ENCODE data around the gene MEAF6. TPM values are rescaled to one million over a fixed set of nuclear protein-coding genes. Genes with fewer than 3 reads are reported as not detected.
"Not testable (repeated sequence)": the region's sequence is repeated elsewhere in the genome, so short reads cannot be mapped to it uniquely, and the experiment has no call there.

Gene MEAF6
- total and polyA plus RNA-seq, 4 experiments from 2014 or later: 97.9 to 221 (median 115) TPM

DNA sequence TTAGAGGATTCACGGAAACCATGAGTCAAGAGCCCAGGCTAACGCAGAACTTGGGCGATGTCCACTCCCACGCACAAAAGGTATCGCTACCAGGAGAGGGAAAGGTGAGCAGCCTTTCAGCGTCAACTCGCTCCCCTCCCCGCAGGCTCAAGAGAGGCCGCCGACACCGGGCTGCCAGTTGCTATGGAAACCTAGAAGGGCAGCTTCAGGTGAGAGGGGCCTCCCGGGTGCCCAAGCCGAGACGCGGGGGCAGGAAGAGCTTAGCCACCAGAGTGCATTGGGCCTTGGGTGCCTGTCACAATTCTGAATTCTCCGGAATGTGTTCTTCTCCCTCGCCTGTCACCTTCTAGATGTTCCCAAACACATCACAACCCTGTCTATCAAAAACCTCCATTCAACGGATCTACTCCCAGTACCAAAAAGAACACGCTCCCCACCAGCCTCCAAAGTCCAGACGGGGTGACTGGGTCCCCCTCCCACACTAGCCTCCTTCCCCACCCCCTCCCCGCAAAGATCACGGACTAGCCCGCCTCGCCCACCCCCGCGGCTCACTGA lies 694 bp downstream of the MEAF6 start:
- Histone ChIP-seq H3K27me3 (ENCODE audit: insufficient read depth, low read length) (no peaks in the 10 kb centered on the region), H3K9me3 (ENCODE audit: control insufficient read depth in 1 of 2, low read length in 2 of 2) (no peaks in the 10 kb centered on the region), H3K27ac (ENCODE audit: low read depth, low read length) (peak overlapping the region; percentile 82), H3K4me1 (ENCODE audit: insufficient read depth, low read length) (peaks cover 34% of the 10 kb centered on the region), H3K4me3 (ENCODE audit: low read length in 2 of 2) (peak overlapping the region; percentile 57 to 74), H3K36me3 (ENCODE audit: insufficient read depth, low read length) (peaks cover 7% of the 10 kb centered on the region)
- no peaks in the 10 kb centered on the region for H3K27me3 Mint-ChIP-seq
- ChIA-PET CTCF (ENCODE audit: partially characterized antibody) (interaction anchor here (0.8 to 3.6 kb wide), 16 partner anchors 11 to 346 kb away, joined by 3 to 20 read pairs (median 10); partner anchors contain the start of genes MTF1 and SNIP1), POLR2A (ENCODE audit: partially characterized antibody) (interaction anchor here (1.1 to 5.0 kb wide), 17 partner anchors 11 to 418 kb away, joined by 3 to 131 read pairs (median 5); partner anchors contain the start of genes C1orf122, CDCA8, GNL2 and MTF1)
- H3K4me3 Mint-ChIP-seq: peak overlapping the region; percentile 95 to 99 (median 98)
- peaks cover 19 to 34% of the 10 kb centered on the region in 2 donors for H3K36me3 Mint-ChIP-seq
- H3K27ac Mint-ChIP-seq: peak overlapping the region; percentile 93 to 98 (median 97)
- peaks cover 31 to 48% (median 39%) of the 10 kb centered on the region in 4 donors for H3K4me1 Mint-ChIP-seq
- intact Hi-C loops (cut with micrococcal nuclease): loop anchor here (1.0 to 2.0 kb wide), 5 partner anchors 40 to 168 kb away; partner anchors contain the start of genes GNL2, SNIP1 and ZC3H12A
- peak; percentile 26 to 68 (median 33) for DNase-seq
- peaks cover 0 to 3% (median 0%) of the 10 kb centered on the region in 8 donors for H3K9me3 Mint-ChIP-seq

DNA sequence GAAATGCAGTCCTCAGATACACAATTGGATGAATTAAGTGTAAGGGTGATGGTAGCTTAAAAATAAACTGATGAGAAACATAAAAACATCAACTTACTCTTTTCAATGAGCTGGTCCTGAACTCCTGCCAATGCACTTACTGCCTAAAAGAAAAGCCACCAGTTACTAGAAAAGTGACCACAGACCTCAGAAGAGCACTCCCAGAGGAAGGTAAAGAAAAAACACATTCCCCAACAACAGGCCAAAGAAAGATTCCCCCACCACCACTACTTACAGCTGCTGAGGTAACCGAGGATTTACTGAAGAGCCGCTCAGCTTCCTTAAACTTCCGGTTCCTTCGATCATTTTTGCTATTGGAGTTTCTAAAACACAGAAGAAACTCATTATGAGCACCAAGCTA lies 5.4 kb downstream of the MEAF6 start:
- ChIA-PET POLR2A (ENCODE audit: partially characterized antibody) (interaction anchor here (0.9 to 1.2 kb wide), 2 partner anchors 31 to 34 kb away, joined by 3 to 4 read pairs; no protein-coding TSS in a partner anchor), CTCF (ENCODE audit: partially characterized antibody) (interaction anchor here (0.9 to 2.2 kb wide), 6 partner anchors 19 to 173 kb away, joined by 3 to 6 read pairs (median 4); no protein-coding TSS in a partner anchor)
- Mint-ChIP-seq H3K36me3 (peaks cover 39 to 52% of the 10 kb centered on the region in 2 donors), H3K4me3 (no peak overlapping the region), H3K9me3 (peaks cover 0 to 4% (median 0%) of the 10 kb centered on the region in 8 donors), H3K4me1 (peaks cover 31 to 47% (median 35%) of the 10 kb centered on the region in 4 donors), H3K27me3 (no peaks in the 10 kb centered on the region), H3K27ac (peak overlapping the region in 5 of 7 donors; percentile 1 to 86 (median 24))
- Histone ChIP-seq H3K27me3 (ENCODE audit: insufficient read depth, low read length) (no peaks in the 10 kb centered on the region), H3K4me3 (ENCODE audit: low read length in 2 of 2) (no peak overlapping the region), H3K4me1 (ENCODE audit: insufficient read depth, low read length) (peaks cover 26% of the 10 kb centered on the region), H3K27ac (ENCODE audit: low read depth, low read length) (no peak overlapping the region), H3K9me3 (ENCODE audit: control insufficient read depth in 1 of 2, low read length in 2 of 2) (no peaks in the 10 kb centered on the region), H3K36me3 (ENCODE audit: insufficient read depth, low read length) (peaks cover 30% of the 10 kb centered on the region)
- no peak for DNase-seq
- intact Hi-C loops (cut with micrococcal nuclease): no loop called here

DNA sequence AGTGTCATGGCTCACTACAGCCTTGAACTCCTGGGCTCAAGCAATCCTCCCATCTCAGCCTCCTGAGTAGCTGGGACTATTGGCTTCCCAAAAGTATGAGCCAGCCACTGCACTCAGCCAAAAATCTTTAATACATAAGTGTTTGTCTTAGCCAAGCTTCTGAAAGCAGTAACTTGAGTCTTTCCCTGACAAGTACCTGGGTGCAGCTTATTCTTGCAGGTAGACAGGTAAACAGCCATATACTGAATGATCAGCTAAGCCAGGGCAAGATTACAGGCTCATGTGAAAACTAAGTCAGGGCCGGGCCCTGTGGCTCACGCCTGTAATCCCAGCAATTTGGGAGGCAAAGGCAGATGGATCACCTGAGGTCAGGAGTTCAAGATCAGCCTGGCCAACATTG lies 7.8 kb downstream of the MEAF6 start:
- H3K4me1 ChIP-seq (ENCODE audit: insufficient read depth, low read length): peaks cover 7% of the 10 kb centered on the region
- POLR2A ChIA-PET (ENCODE audit: partially characterized antibody): interaction anchor here (0.6 kb wide), 1 partner anchor 28 kb away, joined by 3 read pairs; no protein-coding TSS in a partner anchor
- Mint-ChIP-seq H3K36me3 (peaks cover 41 to 49% of the 10 kb centered on the region in 2 donors), H3K9me3 (peaks cover 0 to 4% (median 0%) of the 10 kb centered on the region in 8 donors), H3K27me3 (no peaks in the 10 kb centered on the region), H3K4me1 (peaks cover 20 to 27% (median 20%) of the 10 kb centered on the region in 4 donors), H3K4me3 (no peak overlapping the region), H3K27ac (no peak overlapping the region)
- no peak for DNase-seq
- peaks cover 38% of the 10 kb centered on the region for H3K36me3 ChIP-seq (ENCODE audit: insufficient read depth, low read length)
- intact Hi-C loops (cut with micrococcal nuclease): no loop called here
- no peaks in the 10 kb centered on the region for H3K27me3 ChIP-seq (ENCODE audit: insufficient read depth, low read length)
- CTCF ChIA-PET (ENCODE audit: partially characterized antibody): interaction anchor here (1.7 to 2.5 kb wide), 2 partner anchors 19 to 28 kb away, joined by 4 to 9 read pairs; no protein-coding TSS in a partner anchor
- H3K4me3 ChIP-seq (ENCODE audit: low read length in 2 of 2): no peak overlapping the region
- H3K9me3 ChIP-seq (ENCODE audit: control insufficient read depth in 1 of 2, low read length in 2 of 2): no peaks in the 10 kb centered on the region
- H3K27ac ChIP-seq (ENCODE audit: low read depth, low read length): no peak overlapping the region

DNA sequence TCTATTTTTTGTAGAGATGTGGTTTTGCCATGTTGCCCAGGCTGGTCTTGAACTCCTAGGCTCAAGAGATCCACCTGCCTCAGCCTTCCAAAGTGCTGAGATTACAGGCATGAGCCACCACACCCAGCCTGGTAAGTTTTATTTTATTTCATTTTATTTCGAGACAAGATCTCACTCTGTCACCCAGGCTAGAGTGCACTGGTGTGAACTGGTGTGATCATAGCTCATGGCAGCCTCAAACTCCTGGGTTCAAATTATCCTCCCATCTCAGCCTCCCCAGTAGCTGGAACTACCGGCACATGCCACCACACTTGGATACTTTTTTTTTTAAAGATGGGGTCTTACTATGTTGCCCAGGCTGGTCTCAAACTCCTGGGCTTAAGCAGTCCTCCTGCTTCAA lies 11.8 kb downstream of the MEAF6 start:
- CTCF ChIA-PET (ENCODE audit: partially characterized antibody): interaction anchor here (0.9 to 2.1 kb wide), 6 partner anchors 12 to 100 kb away, joined by 3 to 10 read pairs (median 4); partner anchors contain the start of gene MEAF6
- peaks cover 40 to 57% of the 10 kb centered on the region in 2 donors for H3K36me3 Mint-ChIP-seq
- POLR2A ChIA-PET (ENCODE audit: partially characterized antibody): interaction anchor here (0.8 to 2.4 kb wide), 3 partner anchors 12 to 28 kb away, joined by 3 to 11 read pairs (median 5); partner anchors contain the start of genes MEAF6 and ZC3H12A

DNA sequence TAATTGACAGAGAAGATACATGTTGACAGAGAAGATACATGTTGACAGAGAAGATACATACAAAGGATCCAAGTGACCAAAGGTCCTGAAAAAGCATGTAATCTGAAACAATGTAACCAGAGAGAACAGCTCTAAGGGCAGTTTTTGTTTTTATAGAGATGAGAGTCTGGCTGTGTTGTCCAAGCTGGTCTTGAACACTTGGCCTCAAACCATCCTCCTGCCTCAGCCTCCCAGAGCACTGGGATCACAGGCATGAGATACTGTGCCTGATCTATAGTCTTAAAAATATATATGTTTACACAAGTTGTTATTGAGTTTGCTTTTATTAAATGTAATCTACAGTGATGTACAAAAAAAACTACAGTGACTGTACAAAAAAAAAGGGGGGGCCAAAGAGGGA lies 12.5 kb downstream of the MEAF6 start:
- Mint-ChIP-seq H3K9me3 (no peaks in the 10 kb centered on the region), H3K36me3 (peaks cover 34 to 54% of the 10 kb centered on the region in 2 donors), H3K4me3 (no peak overlapping the region), H3K27ac (peak overlapping the region in 4 of 7 donors; percentile 8 to 32 (median 17)), H3K27me3 (no peaks in the 10 kb centered on the region), H3K4me1 (peaks cover 8 to 17% (median 11%) of the 10 kb centered on the region in 4 donors)
- Histone ChIP-seq H3K4me3 (ENCODE audit: low read length in 2 of 2) (no peak overlapping the region), H3K4me1 (ENCODE audit: insufficient read depth, low read length) (no peaks in the 10 kb centered on the region), H3K27ac (ENCODE audit: low read depth, low read length) (no peak overlapping the region), H3K9me3 (ENCODE audit: control insufficient read depth in 1 of 2, low read length in 2 of 2) (no peaks in the 10 kb centered on the region), H3K27me3 (ENCODE audit: insufficient read depth, low read length) (no peaks in the 10 kb centered on the region), H3K36me3 (ENCODE audit: insufficient read depth, low read length) (peaks cover 47% of the 10 kb centered on the region)
- intact Hi-C loops (cut with micrococcal nuclease): no loop called here
- DNase-seq: no peak
- CTCF ChIA-PET (ENCODE audit: partially characterized antibody): interaction anchor here (0.9 to 2.1 kb wide), 2 partner anchors 12 to 29 kb away, joined by 3 to 10 read pairs; partner anchors contain the start of gene MEAF6
- POLR2A ChIA-PET (ENCODE audit: partially characterized antibody): interaction anchor here (2.4 kb wide), 1 partner anchor 13 kb away, joined by 11 read pairs; the partner anchor contains the start of gene MEAF6

More for the DNA sequence above, 11.8 kb downstream of the MEAF6 start:
- H3K36me3 ChIP-seq (ENCODE audit: insufficient read depth, low read length): peaks cover 52% of the 10 kb centered on the region
- H3K27ac ChIP-seq (ENCODE audit: low read depth, low read length); H3K9me3 Mint-ChIP-seq; H3K9me3 ChIP-seq (ENCODE audit: control insufficient read depth in 1 of 2, low read length in 2 of 2); H3K4me1 ChIP-seq (ENCODE audit: insufficient read depth, low read length); H3K27me3 ChIP-seq (ENCODE audit: insufficient read depth, low read length); H3K4me3 Mint-ChIP-seq; H3K4me3 ChIP-seq (ENCODE audit: low read length in 2 of 2); H3K27me3 Mint-ChIP-seq; DNase-seq; intact Hi-C loops (cut with micrococcal nuclease): not testable (repeated sequence)
- H3K27ac Mint-ChIP-seq: peak overlapping the region in 2 of 7 donors; percentile 27 to 48
- peaks cover 9 to 14% (median 10%) of the 10 kb centered on the region in 4 donors for H3K4me1 Mint-ChIP-seq

DNA sequence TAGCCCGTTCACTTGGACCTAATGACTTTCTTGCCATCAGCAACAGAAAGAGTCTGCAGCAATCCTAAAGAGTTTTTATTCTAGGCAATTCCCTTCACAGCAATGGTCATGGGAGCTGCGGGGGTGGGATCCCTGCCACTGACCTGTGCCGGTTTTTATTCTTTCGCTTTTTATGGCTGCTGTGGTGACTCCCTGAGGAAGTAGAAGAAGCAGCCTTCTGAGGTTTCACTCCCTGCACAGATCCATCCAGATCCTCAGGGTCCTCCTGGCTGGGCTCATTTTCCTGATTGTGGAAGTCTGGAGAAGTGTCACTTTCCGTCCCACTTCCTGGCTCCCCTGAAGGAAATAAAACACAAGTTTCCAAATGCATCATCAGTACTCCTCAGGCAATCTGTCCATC lies 12.9 kb downstream of the MEAF6 start:
- H3K4me1 Mint-ChIP-seq: peaks cover 8 to 18% (median 12%) of the 10 kb centered on the region in 4 donors
- DNase-seq: no peak
- no peaks in the 10 kb centered on the region for H3K9me3 ChIP-seq (ENCODE audit: control insufficient read depth in 1 of 2, low read length in 2 of 2)
- CTCF ChIA-PET (ENCODE audit: partially characterized antibody): interaction anchor here (2.1 kb wide), 1 partner anchor 13 kb away, joined by 10 read pairs; the partner anchor contains the start of gene MEAF6
- POLR2A ChIA-PET (ENCODE audit: partially characterized antibody): interaction anchor here (2.4 kb wide), 1 partner anchor 13 kb away, joined by 11 read pairs; the partner anchor contains the start of gene MEAF6
- H3K9me3 Mint-ChIP-seq: no peaks in the 10 kb centered on the region
- H3K27ac Mint-ChIP-seq: peak overlapping the region in 4 of 7 donors; percentile 8 to 32 (median 17)
- no peak overlapping the region for H3K4me3 ChIP-seq (ENCODE audit: low read length in 2 of 2)
- no peaks in the 10 kb centered on the region for H3K4me1 ChIP-seq (ENCODE audit: insufficient read depth, low read length)
- H3K36me3 Mint-ChIP-seq: peaks cover 34 to 52% of the 10 kb centered on the region in 2 donors
- H3K27ac ChIP-seq (ENCODE audit: low read depth, low read length): no peak overlapping the region
- H3K27me3 Mint-ChIP-seq: no peaks in the 10 kb centered on the region
- H3K36me3 ChIP-seq (ENCODE audit: insufficient read depth, low read length): peaks cover 43% of the 10 kb centered on the region
- intact Hi-C loops (cut with micrococcal nuclease): no loop called here
- H3K4me3 Mint-ChIP-seq: no peak overlapping the region
- no peaks in the 10 kb centered on the region for H3K27me3 ChIP-seq (ENCODE audit: insufficient read depth, low read length)
